Fibroblast of lung (primary cell): ENCODE measurements around the gene ACACB.

ENCODE experiments used
- CTCF ChIP-seq, 2 donors: IDR thresholded peaks in 1 of 2; conservative IDR thresholded peaks in 1 of 2; 1 replicate in 1 of 2; 2 replicates in 1 of 2; pipeline ENCODE4 v1.5.1; 2011 to 2012; ENCODE audit warnings: low read length in 2 of 2, control low read depth in 1 of 2, inconsistent platforms in 1 of 2, low read depth in 1 of 2, mild to moderate bottlenecking in 1 of 2
- EZH2 ChIP-seq: IDR thresholded peaks from 2 replicates; pipeline ENCODE4 v1.5.1; 2012; ENCODE audit warnings: low read length, control low read depth, mild to moderate bottlenecking; ENCODE audit errors: missing control alignments

DNA sequence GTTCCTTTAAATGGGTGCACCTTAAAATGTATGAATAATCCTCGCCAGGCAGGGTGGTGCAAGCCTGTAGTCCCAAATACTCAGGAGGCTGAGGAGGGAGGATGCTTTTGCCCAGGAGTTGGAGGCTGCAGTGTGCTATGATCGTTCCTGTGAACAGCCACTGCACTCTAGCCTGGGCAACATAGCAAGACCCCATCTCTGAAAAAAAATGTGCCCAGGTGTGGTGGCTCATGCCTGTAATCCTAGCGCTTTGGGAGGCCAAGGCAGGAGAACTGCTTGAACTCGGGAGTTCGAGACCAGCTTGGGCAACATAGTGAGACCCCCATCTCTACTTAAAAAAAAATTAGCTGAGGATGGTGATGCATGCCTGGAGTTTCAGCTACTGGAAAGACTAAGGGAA is 39.6 kb downstream of the ACACB start:
- no peak for TF ChIP-seq CTCF (conservative IDR thresholded peaks at IDR 0.05 in 1 of 2, IDR thresholded peaks at IDR 0.05 in 1 of 2; ENCODE audit: low read depth in 1 of 2, low read length in 2 of 2)
- TF ChIP-seq EZH2, result no peak
